ENCODE results near the gene PRKAR1B.
"Not testable (repeated sequence)": the region's sequence is repeated elsewhere in the genome, so short reads cannot be mapped to it uniquely, and the experiment has no call there.

PRKAR1B gene

GRCh38 chr7:756928-757560 lies 30.0 kb upstream of the PRKAR1B start:
- DNase-seq: no peak

GRCh38 chr7:756231-756927 lies 29.3 kb upstream of the PRKAR1B start:
- no peak for DNase-seq

- no peak for DNase-seq
Observed at GRCh38 chr7:755413-755805, 28.3 kb upstream of the PRKAR1B start.

- no peak for DNase-seq
Observed at GRCh38 chr7:754531-755412, 27.7 kb upstream of the PRKAR1B start.

GRCh38 chr7:753190-753589 lies 26.1 kb upstream of the PRKAR1B start:
- no peak for DNase-seq

GRCh38 chr7:752256-752655 lies 25.2 kb upstream of the PRKAR1B start:
- DNase-seq: not testable (repeated sequence)

GRCh38 chr7:751826-752225 lies 24.7 kb upstream of the PRKAR1B start:
- no peak for DNase-seq

GRCh38 chr7:750111-750905 lies 23.2 kb upstream of the PRKAR1B start:
- DNase-seq: no peak

- no peak for DNase-seq
Observed at GRCh38 chr7:749140-749551, 22.1 kb upstream of the PRKAR1B start.

GRCh38 chr7:748446-748845 lies 21.4 kb upstream of the PRKAR1B start:
- no peak for DNase-seq

- DNase-seq: no peak
Observed at GRCh38 chr7:747186-747585, 20.1 kb upstream of the PRKAR1B start.

GRCh38 chr7:746155-747061 lies 19.3 kb upstream of the PRKAR1B start:
- DNase-seq: no peak

- no peak for DNase-seq
Observed at GRCh38 chr7:745431-746154, 18.5 kb upstream of the PRKAR1B start.

GRCh38 chr7:744854-745430 lies 17.9 kb upstream of the PRKAR1B start:
- DNase-seq: no peak

- not testable (repeated sequence) for DNase-seq
Observed at GRCh38 chr7:744128-744520, 17.0 kb upstream of the PRKAR1B start.

GRCh38 chr7:743341-744127 lies 16.5 kb upstream of the PRKAR1B start:
- DNase-seq: not testable (repeated sequence)

- DNase-seq: no peak
Observed at GRCh38 chr7:742791-743190, 15.7 kb upstream of the PRKAR1B start.

- no peak for DNase-seq
Observed at GRCh38 chr7:741850-742249, 14.8 kb upstream of the PRKAR1B start.

- DNase-seq: no peak
Observed at GRCh38 chr7:741191-741671, 14.2 kb upstream of the PRKAR1B start.
